ENCODE data around the gene SNAPIN. TPM values are rescaled to one million over a fixed set of nuclear protein-coding genes. Genes with fewer than 3 reads are reported as not detected.

SNAPIN gene
- total RNA-seq, 1 experiment from 2014 or later = 59.3 TPM

DNA sequence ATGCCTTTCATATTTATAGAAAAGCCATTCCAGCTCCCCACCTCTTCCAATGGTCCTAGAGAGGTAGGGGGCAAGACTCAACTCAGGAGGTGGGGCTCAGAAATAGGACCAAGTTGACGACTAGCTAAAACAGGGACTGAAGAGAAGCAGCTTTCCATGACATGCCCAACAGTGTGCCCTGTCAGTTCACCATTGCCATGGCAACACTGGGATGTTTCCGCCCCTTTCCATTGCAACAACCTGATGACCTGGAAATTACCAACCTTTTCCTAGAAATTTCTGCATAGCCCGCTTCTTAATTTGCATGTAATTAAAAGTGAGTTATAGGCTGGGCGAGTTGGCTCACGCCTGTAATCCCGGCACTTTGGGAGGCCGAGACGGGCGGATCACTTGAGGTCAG lies 47.0 kb downstream of the SNAPIN start:
- Histone ChIP-seq H3K27me3 (replicated peaks) (no peaks in the 10 kb centered on the region), H3K4me1 (replicated peaks) (no peaks in the 10 kb centered on the region), H3K36me3 (no peaks in the 10 kb centered on the region), H3K4me3 (no peak overlapping the region), H3K27ac (no peak overlapping the region), H3K9me3 (replicated peaks) (no peaks in the 10 kb centered on the region)
- no peak for DNase-seq (ENCODE audit: low read depth in 1 of 2, low spot score in 2 of 2)

DNA sequence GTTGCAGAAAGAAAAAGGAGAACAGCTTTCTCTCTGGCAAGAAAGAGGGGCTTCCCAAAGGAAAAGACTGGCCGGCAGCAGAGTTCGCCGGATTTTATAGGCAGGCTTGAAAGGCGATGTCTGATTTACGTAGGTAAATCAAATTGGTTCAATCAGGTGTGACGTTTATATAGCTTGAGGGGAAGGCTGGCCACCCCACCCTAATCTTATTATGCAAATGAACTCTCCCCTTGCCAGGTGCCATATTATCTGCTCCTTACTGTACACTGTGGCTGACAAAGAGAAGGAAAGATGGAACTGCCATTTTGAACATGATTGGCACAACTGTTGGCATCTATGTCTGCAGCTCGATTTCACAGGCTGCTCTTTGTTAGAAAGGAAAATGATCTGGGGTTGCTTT lies 52.5 kb downstream of the SNAPIN start:
- no peaks in the 10 kb centered on the region for H3K36me3 ChIP-seq
- H3K27me3 ChIP-seq (replicated peaks) = no peaks in the 10 kb centered on the region
- H3K27ac ChIP-seq = no peak overlapping the region
- no peak overlapping the region for H3K4me3 ChIP-seq
- no peaks in the 10 kb centered on the region for H3K4me1 ChIP-seq (replicated peaks)
- no peak for DNase-seq (ENCODE audit: low read depth in 1 of 2, low spot score in 2 of 2)
- H3K9me3 ChIP-seq (replicated peaks) = no peaks in the 10 kb centered on the region

Other genes starting within 250 kb of the SNAPIN start
- not detected in 2 replicates for gene S100A7A, start 242.2 kb upstream of the SNAPIN start, total RNA-seq (2014; rRNA removed; shearing (Covaris generic))
- not detected in 2 replicates for gene S100A7, start 198.1 kb upstream of the SNAPIN start, total RNA-seq (2014; rRNA removed; shearing (Covaris generic))
- gene S100A6, start 122.7 kb upstream of the SNAPIN start, total RNA-seq (2014; rRNA removed; shearing (Covaris generic)) = 609 and 771 TPM in 2 replicates
- gene S100A5, start 117.8 kb upstream of the SNAPIN start, total RNA-seq (2014; rRNA removed; shearing (Covaris generic)) = not detected in 2 replicates
- gene S100A4, start 112.9 kb upstream of the SNAPIN start, total RNA-seq (2014; rRNA removed; shearing (Covaris generic)) = 5.0 and 9.5 TPM in 2 replicates
- gene S100A3, start 109.4 kb upstream of the SNAPIN start, total RNA-seq (2014; rRNA removed; shearing (Covaris generic)) = 0.31 and 2.9 TPM in 2 replicates
- gene S100A2, start 92.9 kb upstream of the SNAPIN start, total RNA-seq (2014; rRNA removed; shearing (Covaris generic)) = 5.3 and 15.8 TPM in 2 replicates
- gene S100A16, start 45.6 kb upstream of the SNAPIN start, total RNA-seq (2014; rRNA removed; shearing (Covaris generic)) = 38.8 and 39.8 TPM in 2 replicates
- gene S100A14, start 42.4 kb upstream of the SNAPIN start, total RNA-seq (2014; rRNA removed; shearing (Covaris generic)) = not detected in 2 replicates
- gene S100A13, start 31.2 kb upstream of the SNAPIN start, total RNA-seq (2014; rRNA removed; shearing (Covaris generic)) = 74.0 and 135 TPM in 2 replicates
- gene S100A1, start 30.3 kb upstream of the SNAPIN start, total RNA-seq (2014; rRNA removed; shearing (Covaris generic)) = 0.32 TPM in 1 of 2 replicates, not detected in the other
- 31.0 and 50.8 TPM in 2 replicates for gene CHTOP, start 24.6 kb upstream of the SNAPIN start, total RNA-seq (2014; rRNA removed; shearing (Covaris generic))
- 347 and 370 TPM in 2 replicates for gene ILF2, start 12.3 kb downstream of the SNAPIN start, total RNA-seq (2014; rRNA removed; shearing (Covaris generic))
- gene NPR1, start 20.0 kb downstream of the SNAPIN start, total RNA-seq (2014; rRNA removed; shearing (Covaris generic)) = 0.05 TPM in 1 of 2 replicates, not detected in the other
- 17.2 and 23.4 TPM in 2 replicates for gene INTS3, start 69.3 kb downstream of the SNAPIN start, total RNA-seq (2014; rRNA removed; shearing (Covaris generic))
- gene SLC27A3, start 116.7 kb downstream of the SNAPIN start, total RNA-seq (2014; rRNA removed; shearing (Covaris generic)) = 5.7 and 11.9 TPM in 2 replicates